Activated gamma-delta T cell treated with Interleukin-2 at 50 U/mL for 16 hours (primary cell): ENCODE measurements around the gene SLC23A2.
"Not testable (repeated sequence)": the region's sequence is repeated elsewhere in the genome, so short reads cannot be mapped to it uniquely, and the experiment has no call there.

ENCODE experiments used
- DNase-seq: peaks from one replicate; pipeline ENCODE4 v3.0.0-alpha.2; 2020

SLC23A2 gene

DNA sequence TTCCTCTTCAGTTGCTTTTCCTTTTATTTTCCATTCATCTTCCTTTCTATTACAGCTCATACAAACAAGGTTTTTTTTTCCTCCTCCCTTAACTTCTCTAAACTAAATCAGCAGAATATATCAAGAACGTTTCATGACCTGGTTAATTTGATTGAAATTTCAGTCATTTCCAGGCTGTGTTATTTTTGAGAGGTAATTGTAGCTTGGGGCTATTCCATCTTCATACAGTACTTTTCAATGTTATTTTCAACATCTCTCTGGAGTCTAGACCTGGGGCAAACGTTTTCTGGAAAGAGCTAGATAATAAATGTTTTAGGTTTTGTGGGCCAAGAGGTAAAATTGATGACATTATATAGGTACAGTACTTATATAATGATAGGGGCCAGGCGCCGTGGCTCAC is 4.0 kb upstream of the SLC23A2 start:
- DNase-seq, result no peak

DNA sequence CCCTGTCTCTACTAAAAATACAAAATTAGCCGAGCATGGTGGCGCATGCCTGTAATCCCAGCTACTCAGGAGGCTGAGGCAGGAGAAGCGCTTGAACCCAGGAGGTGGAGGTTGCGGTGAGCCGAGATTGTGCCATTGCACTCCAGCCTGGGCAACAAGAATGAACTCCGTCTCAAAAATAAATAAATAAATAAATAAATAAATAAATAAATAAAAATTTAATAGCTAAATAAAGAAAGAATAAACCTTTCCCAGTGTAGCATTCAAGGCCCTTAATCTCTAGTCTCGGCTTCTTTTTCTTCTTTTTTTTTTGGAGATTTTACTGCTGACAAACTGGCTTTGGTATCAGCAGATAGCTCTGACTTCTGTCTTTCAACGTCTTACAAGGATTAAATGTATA is 3.5 kb upstream of the SLC23A2 start:
- DNase-seq, result not testable (repeated sequence)

GRCh38 chr20:5003626-5004025 is 2.3 kb upstream of the SLC23A2 start:
- no peak for DNase-seq

DNA sequence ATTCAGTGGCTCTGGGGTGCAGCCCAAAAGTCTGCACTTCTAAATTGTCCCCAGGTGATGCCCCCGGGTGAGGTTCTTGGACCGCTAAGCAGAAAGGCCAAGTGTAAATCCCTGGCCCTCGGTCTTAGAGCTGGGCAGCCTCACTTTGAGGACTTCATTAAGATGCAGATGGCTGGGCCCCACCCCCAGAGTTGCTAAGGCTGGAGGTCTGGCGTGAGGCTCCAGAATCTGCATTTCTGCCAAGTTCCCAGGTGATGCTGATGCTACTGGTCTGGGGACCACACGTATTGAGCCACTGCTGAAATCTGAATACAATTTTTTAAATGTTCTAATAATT is 735 bp upstream of the SLC23A2 start:
- DNase-seq, result peak; percentile 5

DNA sequence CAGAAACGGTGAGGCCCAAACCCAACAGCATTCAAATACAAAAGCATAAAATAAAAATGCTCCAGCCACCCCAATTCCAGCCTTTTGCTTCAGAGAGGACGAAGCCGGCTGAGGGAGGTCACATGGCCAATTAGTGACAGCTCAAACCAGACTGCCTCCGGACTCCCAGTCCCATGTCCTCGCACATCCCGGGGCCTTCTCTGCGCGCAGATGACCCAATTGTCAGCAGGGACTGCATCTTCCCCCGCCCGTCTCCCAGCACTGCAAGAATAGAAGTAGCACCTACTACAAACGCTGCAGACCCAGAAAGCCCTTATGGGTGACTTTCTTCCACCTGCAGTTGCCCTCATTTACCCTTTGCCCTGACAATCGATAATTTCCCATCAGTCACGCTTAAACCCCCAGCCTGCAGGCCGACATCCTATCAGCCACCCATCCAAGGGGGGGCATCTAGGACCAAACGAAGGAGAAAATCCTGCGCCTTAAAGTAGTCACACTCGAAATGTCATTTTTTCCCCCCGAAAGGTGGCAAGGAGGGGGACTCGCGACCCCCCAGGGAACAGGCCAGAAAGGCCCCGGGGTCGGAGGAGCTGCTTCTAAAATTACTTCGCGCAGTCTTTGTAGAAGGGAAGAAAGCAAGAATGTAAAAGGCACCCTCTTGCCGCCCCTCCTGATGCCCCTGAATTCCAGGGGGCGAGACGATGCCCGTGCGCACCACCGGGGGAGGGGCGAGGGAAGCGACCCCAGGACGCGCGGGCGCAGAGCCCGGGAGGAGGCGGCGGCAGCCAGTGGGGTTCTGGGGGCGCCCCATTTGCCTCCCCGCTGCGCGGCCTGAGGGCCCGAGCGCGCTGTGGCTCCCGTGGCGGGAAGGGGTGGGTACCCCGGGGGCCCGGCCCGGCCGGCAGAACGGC is 792 bp downstream of the SLC23A2 start:
- peak; percentile 5 for DNase-seq

- DNase-seq, result no peak
These were observed 1.5 kb downstream of the SLC23A2 start for GRCh38 chr20:4999788-5000187.

DNA sequence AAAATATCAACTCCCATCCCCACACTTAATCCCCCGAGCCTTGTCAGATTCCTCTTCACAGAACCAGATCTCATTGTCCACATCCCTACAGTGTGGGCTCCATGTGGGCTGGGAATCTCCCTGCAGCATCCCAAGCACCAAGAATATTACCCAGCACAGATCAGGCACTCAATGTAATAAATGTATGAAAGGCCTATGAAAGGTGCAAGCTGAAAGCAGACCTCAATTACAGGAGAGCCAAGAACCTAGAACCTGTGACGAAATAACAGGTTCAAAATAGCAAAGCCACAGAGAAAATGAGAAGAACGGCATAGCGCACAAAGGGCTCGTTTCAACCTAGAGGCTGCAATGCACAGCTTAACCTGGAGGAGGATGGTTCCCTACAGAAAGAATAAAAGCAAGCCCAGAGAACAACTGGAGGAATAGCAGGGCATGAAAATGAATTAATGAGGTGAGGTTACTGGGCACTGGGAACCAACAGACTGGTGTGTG is 3.1 kb downstream of the SLC23A2 start:
- no peak for DNase-seq

DNA sequence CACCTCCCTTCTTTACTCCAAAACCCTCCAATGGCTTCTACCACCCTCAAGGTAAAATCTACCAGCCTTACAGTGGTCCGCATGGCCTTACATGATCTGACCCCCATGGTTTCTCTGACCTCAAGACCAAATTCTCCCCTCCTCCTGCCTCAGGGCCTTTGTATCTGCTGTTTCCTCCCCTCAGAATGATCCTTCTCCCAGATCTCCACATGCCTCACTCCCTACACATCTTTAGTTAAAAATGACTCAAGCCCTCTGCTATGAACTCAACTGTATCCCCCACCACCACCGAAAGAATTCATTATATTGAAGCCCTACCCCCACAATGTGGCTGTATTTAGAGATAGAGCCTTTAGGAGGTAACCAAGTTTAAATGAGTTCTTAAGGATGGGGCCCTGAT is 4.1 kb downstream of the SLC23A2 start:
- DNase-seq, result no peak

DNA sequence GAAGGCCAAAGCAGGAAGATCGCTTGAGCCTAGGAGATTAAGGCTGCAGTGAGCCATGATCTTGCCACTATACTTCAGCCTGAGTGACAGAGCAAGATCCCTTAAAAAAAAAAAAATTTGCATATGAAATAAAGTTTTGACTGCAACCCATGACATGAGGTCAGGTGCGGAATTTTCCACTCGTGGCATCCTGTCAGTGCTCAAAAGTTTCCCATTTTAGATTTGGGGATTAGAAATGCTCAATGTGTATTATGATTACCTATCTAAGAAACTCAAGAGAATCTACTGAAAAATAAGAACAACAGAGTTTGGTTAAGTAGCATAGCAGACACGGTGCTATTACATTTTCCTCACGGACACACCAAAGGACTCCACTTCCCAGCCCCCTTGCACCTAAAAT is 11.7 kb downstream of the SLC23A2 start:
- no peak for DNase-seq

DNA sequence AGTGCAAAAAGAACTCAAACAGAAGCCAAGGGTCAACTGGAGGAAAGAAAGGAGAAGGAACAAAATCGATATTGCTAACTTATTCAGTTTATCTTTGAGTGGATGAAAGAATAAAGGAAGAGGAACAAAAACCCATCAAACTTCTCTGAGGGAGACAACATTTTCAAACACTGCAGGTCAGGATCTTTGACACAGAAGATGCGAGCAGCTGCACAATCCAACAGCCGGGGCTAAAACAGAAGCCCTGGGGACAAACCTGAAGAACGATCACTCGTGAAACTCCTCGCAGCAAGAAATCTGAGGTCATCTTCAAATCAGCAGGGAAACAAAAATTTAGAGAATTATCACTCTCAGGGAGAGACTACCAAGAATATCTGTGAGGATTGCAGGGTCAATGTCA is 14.2 kb downstream of the SLC23A2 start:
- no peak for DNase-seq

DNA sequence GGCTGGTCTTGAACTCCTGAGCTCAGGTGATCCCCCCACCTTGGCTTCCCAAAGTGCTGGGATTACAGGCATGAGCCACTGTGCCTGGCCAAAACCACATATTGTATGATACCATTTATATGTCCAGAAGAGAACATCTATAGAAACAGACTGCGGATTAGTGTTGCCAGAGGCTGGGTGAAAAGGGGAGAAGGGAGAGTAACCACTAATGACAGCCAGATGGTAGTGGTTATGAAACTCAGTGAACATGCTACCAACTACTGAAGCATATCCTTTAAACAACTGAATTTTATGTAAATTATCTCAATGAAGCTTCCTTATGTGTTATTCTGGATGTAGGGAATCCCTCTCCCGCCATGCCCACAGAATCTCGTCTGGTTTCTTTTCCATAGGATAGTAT is 15.7 kb downstream of the SLC23A2 start:
- DNase-seq, result no peak

- DNase-seq, result no peak
These were observed 19.0 kb downstream of the SLC23A2 start for GRCh38 chr20:4982281-4982680.

- DNase-seq, result no peak
These were observed 21.4 kb downstream of the SLC23A2 start for GRCh38 chr20:4979841-4980410.

DNA sequence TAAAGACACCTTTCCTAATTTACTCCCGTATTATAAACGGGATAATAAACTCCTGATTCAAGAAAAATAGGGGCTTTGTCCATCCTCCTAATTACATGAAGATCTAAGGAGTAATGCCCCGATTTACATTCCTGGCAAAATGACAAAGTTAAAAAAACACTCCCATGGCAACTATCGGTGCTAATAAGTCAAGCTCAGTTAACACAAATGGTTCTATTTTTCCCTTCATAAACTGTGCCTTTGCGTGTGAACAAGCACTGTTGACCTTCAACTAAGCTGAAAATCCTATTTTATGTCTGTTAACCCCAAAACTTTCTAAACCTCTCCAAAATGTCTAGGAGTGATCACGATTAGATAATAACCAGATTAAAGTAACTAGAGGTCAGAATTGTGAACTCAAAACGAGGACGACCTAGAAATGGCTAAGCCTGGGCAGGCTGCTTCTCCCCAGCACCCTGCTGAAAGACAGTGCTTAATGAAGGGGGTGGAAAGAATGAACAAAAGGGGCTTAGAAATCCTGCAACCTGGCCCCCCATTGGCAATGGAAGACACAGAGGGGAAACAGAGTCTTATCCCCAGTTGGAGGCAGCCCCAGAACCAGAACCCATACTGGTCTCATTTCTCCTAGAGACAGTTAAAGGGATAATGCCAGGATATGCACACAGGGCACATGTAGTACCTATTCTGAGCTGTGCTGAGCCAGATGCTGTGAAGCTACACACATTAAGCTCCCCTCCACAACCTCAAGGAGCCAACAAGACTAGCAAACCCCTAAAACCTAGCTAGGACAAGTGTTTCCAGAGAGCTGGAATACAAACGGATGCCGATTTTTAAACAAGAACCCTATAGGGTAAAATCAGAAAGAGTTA is 23.0 kb downstream of the SLC23A2 start:
- no peak for DNase-seq

DNA sequence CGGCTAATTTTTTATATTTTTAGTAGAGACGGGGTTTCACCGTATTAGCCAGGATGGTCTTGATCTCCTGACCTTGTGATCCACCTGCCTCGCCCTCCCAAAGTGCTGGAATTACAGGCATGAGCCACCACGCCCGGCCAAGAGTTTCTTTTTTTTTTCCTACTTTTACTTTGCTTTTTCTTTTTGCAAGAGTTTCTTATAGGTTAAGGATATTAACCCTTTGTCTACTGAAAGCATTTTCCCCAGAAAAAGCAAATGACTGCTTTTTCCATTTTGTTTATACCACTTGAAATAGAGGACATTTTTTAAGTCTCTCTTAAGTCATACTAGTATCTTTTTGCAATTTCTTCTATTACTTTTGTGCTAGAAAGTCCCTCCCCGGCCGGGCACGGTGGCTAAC is 25.3 kb downstream of the SLC23A2 start:
- DNase-seq, result not testable (repeated sequence)

- peak; percentile 26 for DNase-seq
These were observed 27.8 kb downstream of the SLC23A2 start for GRCh38 chr20:4973330-4974097.

DNA sequence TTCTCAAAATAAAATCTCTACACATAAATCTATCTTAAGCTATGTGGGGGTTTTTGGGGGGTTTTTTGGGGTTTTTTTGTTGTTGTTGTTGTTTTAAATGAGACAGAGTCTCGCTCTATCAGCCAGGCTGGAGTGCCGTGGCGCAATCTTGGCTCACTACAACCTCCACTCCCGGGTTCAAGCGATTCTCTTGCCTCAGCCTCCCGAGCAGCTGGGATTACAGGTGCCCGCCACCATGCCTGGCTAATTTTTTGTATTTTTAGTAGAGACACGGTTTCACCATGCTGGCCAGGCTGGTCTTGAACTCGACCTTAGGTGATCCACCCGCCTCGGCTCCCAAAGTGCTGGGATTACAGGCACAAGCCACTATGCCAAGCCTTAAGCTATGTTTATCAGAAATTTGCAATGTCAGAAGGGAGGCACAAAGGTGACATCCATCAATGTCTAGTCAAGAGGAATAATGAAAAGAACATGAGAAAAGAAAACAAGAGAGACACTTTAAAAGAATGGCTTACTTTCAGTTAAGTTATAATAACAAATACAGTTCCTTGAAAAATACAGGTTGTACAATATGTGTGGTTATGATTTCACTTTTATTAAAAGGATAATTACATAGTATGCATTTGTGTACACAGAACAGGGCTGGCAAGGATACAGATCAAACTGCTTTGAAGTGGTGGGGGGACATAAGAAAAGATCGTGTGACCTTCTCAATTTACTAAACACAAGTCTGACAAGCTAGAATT is 28.6 kb downstream of the SLC23A2 start:
- DNase-seq, result no peak

DNA sequence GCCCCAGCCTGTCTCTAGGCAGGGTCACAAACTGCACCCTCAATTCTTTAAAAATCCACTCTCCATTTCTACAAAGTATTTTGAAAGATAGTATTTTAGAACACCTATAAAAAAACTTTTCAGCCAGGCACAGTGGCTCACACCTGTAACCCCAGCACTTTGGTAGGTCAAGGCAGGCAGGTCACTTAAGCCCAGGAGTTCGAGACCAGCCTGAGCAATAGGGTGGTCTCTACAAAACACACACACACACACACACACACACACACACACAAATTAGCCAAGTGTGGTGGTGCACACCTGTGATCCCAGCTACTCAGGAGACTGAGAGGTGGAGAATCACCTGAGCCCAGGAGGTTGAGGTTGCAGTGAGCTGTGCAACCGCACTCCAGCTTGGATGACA is 30.2 kb downstream of the SLC23A2 start:
- no peak for DNase-seq

GRCh38 chr20:4967752-4968477 is 33.4 kb downstream of the SLC23A2 start:
- DNase-seq, result no peak

- DNase-seq, result no peak
These were observed 34.2 kb downstream of the SLC23A2 start for GRCh38 chr20:4966826-4967751.
